Measurements from ENCODE around the gene CRADD.

CRADD gene

DNA sequence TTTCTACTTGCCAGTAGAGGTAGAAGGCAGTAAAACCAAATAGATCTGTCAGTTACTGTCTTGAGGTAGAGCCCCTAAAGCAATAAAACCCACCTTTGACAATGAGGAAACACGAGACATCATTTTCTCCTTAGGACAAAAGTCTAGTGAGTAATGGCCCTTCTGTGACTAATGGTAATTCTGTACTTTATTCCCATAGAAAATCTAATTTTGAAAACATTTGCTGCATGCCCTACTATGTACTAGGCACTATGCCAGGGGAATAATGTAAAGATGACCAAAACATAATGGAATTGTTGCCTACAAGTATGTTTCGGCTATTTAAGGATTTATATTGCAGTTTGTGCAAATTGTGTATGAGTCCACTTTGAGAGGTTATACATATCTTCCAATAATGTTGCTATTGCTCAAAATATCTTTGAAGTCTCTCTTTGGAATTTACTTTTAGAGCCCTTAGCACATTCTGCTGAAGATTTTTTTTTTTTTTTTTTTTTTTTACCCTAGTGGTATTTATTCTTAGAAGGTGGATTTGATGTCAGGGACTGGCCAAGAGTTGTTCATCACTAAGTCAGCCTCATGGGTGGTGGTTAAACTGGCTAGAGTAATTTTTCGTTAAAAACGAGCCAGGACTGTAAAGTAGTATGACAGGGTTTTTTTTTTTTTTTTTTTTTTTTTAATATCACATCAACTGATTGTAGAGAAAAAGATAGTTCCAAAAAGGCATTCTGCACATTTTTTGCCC lies 109.7 kb downstream of the CRADD start:
- no peaks in the 10 kb centered on the region for H3K9me3 ChIP-seq (ENCODE audit: control insufficient read depth, low read length)
- no peak overlapping the region for H3K4me3 ChIP-seq (ENCODE audit: insufficient read depth, low read depth, low read length, poor library complexity, severe bottlenecking)
- H3K27ac ChIP-seq (ENCODE audit: insufficient read depth, low read length, poor library complexity, severe bottlenecking): no peak overlapping the region
- H3K4me1 ChIP-seq (ENCODE audit: control insufficient read depth, insufficient read depth, low read length, poor library complexity, severe bottlenecking): peaks cover 28% of the 10 kb centered on the region
- H3K27me3 ChIP-seq (replicated peaks; ENCODE audit: control insufficient read depth, insufficient read depth, low read length, poor library complexity, severe bottlenecking): no peaks in the 10 kb centered on the region
- no peak for DNase-seq
- H3K36me3 ChIP-seq (ENCODE audit: control insufficient read depth, insufficient read depth, low read length): no peaks in the 10 kb centered on the region

DNA sequence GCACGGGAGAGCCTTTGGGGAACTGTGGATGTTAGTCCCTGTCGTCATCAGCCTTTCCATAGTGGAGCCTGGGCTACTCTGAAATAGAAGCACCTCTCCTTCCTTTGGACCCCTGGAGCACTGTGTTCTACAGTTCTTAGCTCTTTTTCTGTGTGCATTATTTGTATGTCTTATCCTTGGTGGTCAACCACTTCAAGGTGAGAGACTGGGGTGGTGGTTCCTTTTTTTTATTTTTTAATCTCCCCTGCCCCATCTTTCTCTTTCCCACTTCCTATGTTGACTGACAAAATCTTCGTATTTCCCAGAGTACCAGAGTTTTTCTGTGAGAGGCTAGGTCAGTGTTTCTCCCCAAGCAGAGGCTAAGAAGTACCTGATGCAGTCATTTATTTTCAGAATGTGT lies 111.7 kb downstream of the CRADD start:
- no peak for DNase-seq
- H3K27ac ChIP-seq (ENCODE audit: insufficient read depth, low read length, poor library complexity, severe bottlenecking): no peak overlapping the region
- no peaks in the 10 kb centered on the region for H3K36me3 ChIP-seq (ENCODE audit: control insufficient read depth, insufficient read depth, low read length)
- no peaks in the 10 kb centered on the region for H3K9me3 ChIP-seq (ENCODE audit: control insufficient read depth, low read length)
- H3K4me3 ChIP-seq (ENCODE audit: insufficient read depth, low read depth, low read length, poor library complexity, severe bottlenecking): no peak overlapping the region
- peaks cover 24% of the 10 kb centered on the region for H3K4me1 ChIP-seq (ENCODE audit: control insufficient read depth, insufficient read depth, low read length, poor library complexity, severe bottlenecking)
- no peaks in the 10 kb centered on the region for H3K27me3 ChIP-seq (replicated peaks; ENCODE audit: control insufficient read depth, insufficient read depth, low read length, poor library complexity, severe bottlenecking)

DNA sequence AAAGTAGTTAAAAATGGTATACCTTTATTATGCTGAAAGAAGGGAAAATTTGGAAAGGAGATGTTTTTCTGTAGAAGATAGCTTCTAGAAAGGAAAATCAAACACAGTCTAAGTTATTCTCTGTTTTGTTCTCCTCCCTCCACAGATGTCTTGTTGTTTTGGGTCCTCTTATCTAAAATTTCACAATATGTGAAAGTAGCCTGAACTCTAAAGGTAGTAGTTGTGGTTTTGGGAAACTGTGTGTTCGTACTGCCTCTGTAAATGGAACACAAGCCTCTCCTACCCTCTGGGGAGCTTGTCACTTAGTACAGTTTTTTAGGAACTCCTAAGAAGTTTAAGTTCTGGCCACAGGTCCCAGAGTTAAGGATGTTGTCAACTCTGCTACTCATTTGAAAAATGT lies 112.6 kb downstream of the CRADD start:
- Histone ChIP-seq H3K4me1 (ENCODE audit: control insufficient read depth, insufficient read depth, low read length, poor library complexity, severe bottlenecking) (peaks cover 15% of the 10 kb centered on the region), H3K27me3 (replicated peaks; ENCODE audit: control insufficient read depth, insufficient read depth, low read length, poor library complexity, severe bottlenecking) (no peaks in the 10 kb centered on the region), H3K4me3 (ENCODE audit: insufficient read depth, low read depth, low read length, poor library complexity, severe bottlenecking) (no peak overlapping the region), H3K9me3 (ENCODE audit: control insufficient read depth, low read length) (no peaks in the 10 kb centered on the region), H3K27ac (ENCODE audit: insufficient read depth, low read length, poor library complexity, severe bottlenecking) (no peak overlapping the region), H3K36me3 (ENCODE audit: control insufficient read depth, insufficient read depth, low read length) (no peaks in the 10 kb centered on the region)
- DNase-seq: no peak

DNA sequence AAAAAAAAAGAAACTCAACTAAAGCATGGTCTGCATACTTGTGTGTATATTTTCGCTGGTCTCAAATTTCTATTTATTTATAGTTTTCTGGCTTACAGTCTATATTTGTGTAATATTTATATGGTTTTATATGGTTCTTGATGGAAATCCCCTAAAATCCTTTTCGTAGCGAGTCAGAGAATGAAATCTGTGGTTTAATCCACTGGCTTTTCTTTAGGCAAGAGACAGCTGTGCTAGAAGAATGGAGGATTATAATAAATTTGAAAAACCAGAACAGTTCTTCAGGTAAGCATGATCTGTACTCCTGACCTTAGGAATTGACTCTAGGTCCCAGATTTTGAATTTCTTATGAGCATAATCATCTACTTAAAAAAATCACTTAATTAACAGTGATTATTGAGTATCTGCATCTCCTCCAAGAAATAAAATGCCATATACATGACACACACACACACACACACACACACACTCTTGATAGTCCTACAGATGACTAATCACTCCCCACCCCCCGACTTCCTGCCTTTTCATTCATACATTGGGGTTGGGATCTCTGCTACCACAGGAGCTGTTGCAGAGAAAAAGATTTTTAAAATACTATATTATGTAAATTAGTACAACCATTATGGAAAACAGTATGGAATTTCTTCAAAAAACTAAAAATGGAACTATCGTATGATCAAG lies 113.4 kb downstream of the CRADD start:
- DNase-seq: no peak
- no peak overlapping the region for H3K27ac ChIP-seq (ENCODE audit: insufficient read depth, low read length, poor library complexity, severe bottlenecking)
- no peaks in the 10 kb centered on the region for H3K9me3 ChIP-seq (ENCODE audit: control insufficient read depth, low read length)
- peaks cover 7% of the 10 kb centered on the region for H3K4me1 ChIP-seq (ENCODE audit: control insufficient read depth, insufficient read depth, low read length, poor library complexity, severe bottlenecking)
- no peak overlapping the region for H3K4me3 ChIP-seq (ENCODE audit: insufficient read depth, low read depth, low read length, poor library complexity, severe bottlenecking)
- H3K27me3 ChIP-seq (replicated peaks; ENCODE audit: control insufficient read depth, insufficient read depth, low read length, poor library complexity, severe bottlenecking): no peaks in the 10 kb centered on the region
- H3K36me3 ChIP-seq (ENCODE audit: control insufficient read depth, insufficient read depth, low read length): no peaks in the 10 kb centered on the region

DNA sequence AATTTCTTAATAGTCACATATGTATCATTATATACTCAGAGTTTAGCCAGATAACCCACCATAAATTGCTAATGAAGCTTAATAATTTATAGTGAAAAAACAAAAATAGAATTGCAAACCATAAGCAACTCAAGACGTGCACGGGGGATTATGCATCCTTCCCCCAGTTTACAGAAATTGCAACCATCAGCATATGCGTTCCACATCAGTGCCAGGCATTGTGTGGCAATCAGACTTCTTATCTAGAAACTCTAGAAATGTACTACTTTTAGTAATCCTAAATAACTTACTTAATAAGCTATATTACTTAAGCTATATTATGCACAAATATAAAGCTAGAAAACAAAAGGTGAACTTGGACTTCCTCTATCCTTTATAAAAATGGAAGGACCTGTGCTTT lies 115.8 kb downstream of the CRADD start:
- H3K36me3 ChIP-seq (ENCODE audit: control insufficient read depth, insufficient read depth, low read length): no peaks in the 10 kb centered on the region
- no peak overlapping the region for H3K4me3 ChIP-seq (ENCODE audit: insufficient read depth, low read depth, low read length, poor library complexity, severe bottlenecking)
- DNase-seq: no peak
- no peaks in the 10 kb centered on the region for H3K9me3 ChIP-seq (ENCODE audit: control insufficient read depth, low read length)
- H3K27ac ChIP-seq (ENCODE audit: insufficient read depth, low read length, poor library complexity, severe bottlenecking): no peak overlapping the region
- H3K4me1 ChIP-seq (ENCODE audit: control insufficient read depth, insufficient read depth, low read length, poor library complexity, severe bottlenecking): peaks cover 6% of the 10 kb centered on the region
- no peaks in the 10 kb centered on the region for H3K27me3 ChIP-seq (replicated peaks; ENCODE audit: control insufficient read depth, insufficient read depth, low read length, poor library complexity, severe bottlenecking)

DNA sequence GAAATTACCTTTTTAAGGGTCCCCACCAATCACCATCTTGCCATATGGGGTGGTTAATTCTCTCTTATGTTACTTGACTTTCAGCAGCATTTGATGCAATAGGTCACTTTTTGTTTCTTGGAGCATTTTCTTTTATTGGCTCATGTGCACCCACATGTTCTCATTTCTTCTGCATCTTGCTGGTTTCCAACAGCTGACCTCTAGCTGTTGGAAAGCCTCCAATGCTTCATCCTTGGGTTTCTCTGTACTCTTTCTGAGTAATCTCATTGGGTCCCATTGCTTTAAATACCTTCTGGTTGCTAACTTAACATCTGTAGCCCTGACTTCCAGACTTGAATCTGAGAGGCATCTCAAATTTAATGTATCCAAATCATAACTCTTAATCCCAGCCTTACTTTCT lies 116.8 kb downstream of the CRADD start:
- Histone ChIP-seq H3K36me3 (ENCODE audit: control insufficient read depth, insufficient read depth, low read length) (no peaks in the 10 kb centered on the region), H3K27ac (ENCODE audit: insufficient read depth, low read length, poor library complexity, severe bottlenecking) (no peak overlapping the region), H3K27me3 (replicated peaks; ENCODE audit: control insufficient read depth, insufficient read depth, low read length, poor library complexity, severe bottlenecking) (no peaks in the 10 kb centered on the region), H3K4me1 (ENCODE audit: control insufficient read depth, insufficient read depth, low read length, poor library complexity, severe bottlenecking) (peaks cover 1% of the 10 kb centered on the region), H3K9me3 (ENCODE audit: control insufficient read depth, low read length) (no peaks in the 10 kb centered on the region), H3K4me3 (ENCODE audit: insufficient read depth, low read depth, low read length, poor library complexity, severe bottlenecking) (no peak overlapping the region)
- no peak for DNase-seq

DNA sequence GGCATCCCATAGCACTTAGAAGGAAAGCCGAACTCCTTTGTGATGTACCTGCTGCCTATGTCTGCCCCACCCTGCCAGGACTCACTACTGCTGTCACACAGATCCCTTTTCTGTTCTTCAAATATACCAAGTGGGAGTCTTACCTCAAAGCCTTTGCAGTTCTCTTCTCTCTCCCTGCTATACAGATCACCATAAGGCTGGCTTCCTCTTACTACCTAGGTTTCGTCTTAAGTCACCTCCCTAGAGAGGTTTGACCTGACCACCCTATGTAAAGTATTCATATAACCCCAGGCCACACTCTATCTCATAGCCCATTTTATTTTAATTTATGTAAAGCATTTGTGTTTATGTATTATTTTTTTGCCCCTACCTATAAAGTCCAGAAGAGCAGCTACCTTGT lies 117.6 kb downstream of the CRADD start:
- DNase-seq: no peak
- H3K27me3 ChIP-seq (replicated peaks; ENCODE audit: control insufficient read depth, insufficient read depth, low read length, poor library complexity, severe bottlenecking): no peaks in the 10 kb centered on the region
- H3K27ac ChIP-seq (ENCODE audit: insufficient read depth, low read length, poor library complexity, severe bottlenecking): no peak overlapping the region
- H3K9me3 ChIP-seq (ENCODE audit: control insufficient read depth, low read length): no peaks in the 10 kb centered on the region
- no peaks in the 10 kb centered on the region for H3K36me3 ChIP-seq (ENCODE audit: control insufficient read depth, insufficient read depth, low read length)
- H3K4me3 ChIP-seq (ENCODE audit: insufficient read depth, low read depth, low read length, poor library complexity, severe bottlenecking): no peak overlapping the region
- H3K4me1 ChIP-seq (ENCODE audit: control insufficient read depth, insufficient read depth, low read length, poor library complexity, severe bottlenecking): no peaks in the 10 kb centered on the region

DNA sequence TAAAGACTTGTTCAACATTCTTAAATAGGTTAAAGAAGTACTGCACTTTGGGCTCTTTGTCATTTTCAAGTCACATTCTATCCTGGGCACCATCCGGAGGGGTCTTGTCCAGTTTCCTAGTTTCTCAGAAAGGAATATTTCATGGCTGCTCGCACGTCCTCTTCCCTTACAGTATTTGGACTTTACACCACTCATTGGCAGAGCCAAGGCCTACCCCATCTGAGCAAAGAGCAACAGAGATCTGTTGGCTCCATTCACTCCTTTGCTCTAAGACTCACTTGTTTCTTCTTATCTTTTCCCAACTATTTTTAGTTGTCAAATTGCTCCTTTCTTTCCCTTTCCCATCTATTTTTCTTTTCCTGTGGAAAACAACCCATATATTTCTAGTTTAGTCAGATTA lies 118.2 kb downstream of the CRADD start:
- Histone ChIP-seq H3K4me3 (ENCODE audit: insufficient read depth, low read depth, low read length, poor library complexity, severe bottlenecking) (no peak overlapping the region), H3K36me3 (ENCODE audit: control insufficient read depth, insufficient read depth, low read length) (no peaks in the 10 kb centered on the region), H3K9me3 (ENCODE audit: control insufficient read depth, low read length) (no peaks in the 10 kb centered on the region), H3K4me1 (ENCODE audit: control insufficient read depth, insufficient read depth, low read length, poor library complexity, severe bottlenecking) (no peaks in the 10 kb centered on the region), H3K27ac (ENCODE audit: insufficient read depth, low read length, poor library complexity, severe bottlenecking) (no peak overlapping the region), H3K27me3 (replicated peaks; ENCODE audit: control insufficient read depth, insufficient read depth, low read length, poor library complexity, severe bottlenecking) (no peaks in the 10 kb centered on the region)
- no peak for DNase-seq

DNA sequence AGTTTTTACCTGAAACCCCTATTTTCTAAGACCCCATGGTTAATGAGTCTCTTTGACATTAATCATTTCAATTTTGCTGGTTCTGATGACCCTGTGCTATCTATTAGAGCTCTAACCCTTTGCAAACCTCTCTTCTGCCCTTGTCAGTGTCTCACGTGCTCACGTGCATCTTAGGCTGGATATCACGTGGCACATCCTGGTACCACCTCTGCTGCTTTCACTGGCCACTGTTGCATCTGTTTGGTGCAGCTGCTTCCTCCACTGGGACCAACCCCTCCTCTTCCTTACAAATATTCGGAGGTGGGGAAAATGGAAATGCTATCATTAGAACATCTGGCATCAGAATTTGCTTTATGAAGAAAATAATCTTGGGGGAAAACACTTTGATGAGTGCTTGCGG lies 119.6 kb downstream of the CRADD start:
- H3K27me3 ChIP-seq (replicated peaks; ENCODE audit: control insufficient read depth, insufficient read depth, low read length, poor library complexity, severe bottlenecking): no peaks in the 10 kb centered on the region
- H3K36me3 ChIP-seq (ENCODE audit: control insufficient read depth, insufficient read depth, low read length): no peaks in the 10 kb centered on the region
- no peak overlapping the region for H3K4me3 ChIP-seq (ENCODE audit: insufficient read depth, low read depth, low read length, poor library complexity, severe bottlenecking)
- H3K9me3 ChIP-seq (ENCODE audit: control insufficient read depth, low read length): no peaks in the 10 kb centered on the region
- no peak for DNase-seq
- H3K27ac ChIP-seq (ENCODE audit: insufficient read depth, low read length, poor library complexity, severe bottlenecking): no peak overlapping the region
- H3K4me1 ChIP-seq (ENCODE audit: control insufficient read depth, insufficient read depth, low read length, poor library complexity, severe bottlenecking): no peaks in the 10 kb centered on the region

DNA sequence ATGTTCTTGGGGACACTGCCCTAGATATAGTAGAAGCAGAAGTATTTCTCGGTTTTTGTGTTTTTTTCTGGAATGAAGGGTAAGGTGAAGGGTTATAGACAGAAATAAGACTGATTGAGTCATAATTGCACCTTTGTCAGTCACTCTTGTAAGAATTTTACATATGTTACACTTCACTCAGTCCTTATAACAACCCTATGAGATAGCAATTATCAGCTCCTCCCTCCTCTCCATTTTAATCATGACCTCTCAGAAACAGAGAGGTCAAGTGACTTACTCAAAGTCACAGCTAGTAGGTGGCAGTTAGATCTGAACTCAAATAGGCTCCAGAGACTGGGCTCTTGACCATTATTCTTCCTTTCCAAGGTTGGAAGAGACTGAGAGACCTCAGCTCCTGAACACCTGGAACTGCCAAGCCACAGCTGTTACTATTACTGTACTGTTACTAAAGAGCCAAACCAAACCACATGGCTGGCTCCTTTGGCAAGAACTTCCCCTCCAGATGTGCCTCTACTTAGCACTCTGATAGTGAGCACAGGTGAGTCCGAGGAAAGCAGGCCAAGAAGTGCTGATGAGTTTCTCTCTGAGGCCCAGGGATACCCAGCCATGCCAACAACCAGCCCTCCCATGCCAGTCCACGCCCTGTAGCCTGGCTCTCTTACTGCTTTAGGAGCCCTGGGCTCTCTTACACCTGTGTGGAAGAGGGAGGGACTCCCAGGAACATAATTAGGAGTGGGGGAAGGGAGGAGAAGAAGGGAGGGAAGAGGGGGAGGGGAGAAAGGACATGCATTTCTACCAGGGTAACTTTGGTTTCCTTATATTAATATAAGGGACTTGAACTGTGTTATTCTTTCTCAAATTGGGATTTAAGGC lies 121.3 kb downstream of the CRADD start:
- H3K9me3 ChIP-seq (ENCODE audit: control insufficient read depth, low read length): no peaks in the 10 kb centered on the region
- no peak for DNase-seq
- no peaks in the 10 kb centered on the region for H3K4me1 ChIP-seq (ENCODE audit: control insufficient read depth, insufficient read depth, low read length, poor library complexity, severe bottlenecking)
- H3K27me3 ChIP-seq (replicated peaks; ENCODE audit: control insufficient read depth, insufficient read depth, low read length, poor library complexity, severe bottlenecking): no peaks in the 10 kb centered on the region
- H3K36me3 ChIP-seq (ENCODE audit: control insufficient read depth, insufficient read depth, low read length): no peaks in the 10 kb centered on the region
- H3K4me3 ChIP-seq (ENCODE audit: insufficient read depth, low read depth, low read length, poor library complexity, severe bottlenecking): no peak overlapping the region
- H3K27ac ChIP-seq (ENCODE audit: insufficient read depth, low read length, poor library complexity, severe bottlenecking): no peak overlapping the region
